Renal pelvis (tissue), 4 donors: ENCODE measurements around the gene NAGLU. TPM values are rescaled to one million over a fixed set of nuclear protein-coding genes. Genes with fewer than 3 reads are reported as not detected.

Experiments used
- DNase-seq: peaks from one replicate; pipeline ENCODE4 v3.0.0-alpha.2; 2013
- polyA plus RNA-seq, 3 donors: library from polyadenylated mRNA; unstranded; fragments of 120-200 nt; gene quantifications; one replicate each; pipeline ENCODE4 v1.2.1, GENCODE V29; 2013; ENCODE audit not compliant: insufficient read length in 3 of 3

The NAGLU gene
- polyA plus RNA-seq, 3 donors = 27.3 to 29.5 (median 29.5) TPM

DNA sequence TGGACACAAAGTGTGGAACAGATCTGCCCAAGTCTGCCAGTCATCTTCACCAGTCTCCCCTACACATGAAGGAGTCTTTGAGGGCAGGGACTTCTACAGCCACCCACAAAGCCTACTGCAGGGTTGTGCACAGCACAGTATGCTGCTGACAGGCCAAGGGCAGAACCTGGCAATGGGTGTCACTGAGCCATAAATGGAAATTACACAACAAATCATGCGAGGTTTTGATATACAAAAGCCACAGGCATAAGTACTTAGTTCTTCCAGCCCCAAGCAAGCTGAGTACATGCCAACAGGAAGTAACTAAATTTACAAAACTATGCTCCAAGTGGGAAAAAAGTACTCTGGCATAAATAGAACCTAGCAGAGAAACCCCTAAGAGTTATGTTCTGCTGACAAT lies 49.3 kb downstream of the NAGLU start:
- DNase-seq = no peak

DNA sequence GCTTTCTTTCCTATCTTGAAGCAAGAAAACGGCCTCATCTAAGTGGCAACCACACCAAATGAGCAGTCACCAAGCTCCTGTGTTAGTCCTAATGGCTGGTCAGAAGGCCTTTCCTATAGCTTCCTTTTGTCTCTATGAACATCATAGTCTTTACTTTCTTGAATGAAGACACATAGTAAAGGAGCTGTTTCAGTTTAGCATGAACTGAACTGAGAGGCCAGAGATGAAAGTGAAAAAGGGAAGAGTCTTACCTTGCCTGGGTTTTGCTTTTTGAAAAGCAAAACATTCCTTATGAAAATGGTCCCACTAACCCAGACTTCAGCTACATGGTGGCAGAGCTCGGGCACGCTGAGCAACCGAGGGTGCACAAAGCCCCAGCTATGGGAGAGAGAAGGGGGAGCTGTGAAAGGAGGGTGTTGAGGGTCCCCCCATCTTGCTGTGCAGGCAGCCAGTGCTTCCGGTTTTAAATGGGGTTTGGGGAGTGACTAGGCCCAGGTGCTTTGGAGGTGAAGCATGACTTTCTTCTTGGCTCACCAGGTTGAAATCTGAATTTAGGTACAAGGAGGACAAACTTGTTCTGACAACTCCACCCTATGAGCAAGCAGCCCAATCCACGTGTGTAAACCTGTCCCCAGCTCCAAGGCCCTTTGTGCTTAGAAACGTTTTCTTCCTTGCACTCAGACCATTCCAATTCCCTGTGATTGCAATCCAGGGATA lies 50.6 kb downstream of the NAGLU start:
- DNase-seq = no peak

DNA sequence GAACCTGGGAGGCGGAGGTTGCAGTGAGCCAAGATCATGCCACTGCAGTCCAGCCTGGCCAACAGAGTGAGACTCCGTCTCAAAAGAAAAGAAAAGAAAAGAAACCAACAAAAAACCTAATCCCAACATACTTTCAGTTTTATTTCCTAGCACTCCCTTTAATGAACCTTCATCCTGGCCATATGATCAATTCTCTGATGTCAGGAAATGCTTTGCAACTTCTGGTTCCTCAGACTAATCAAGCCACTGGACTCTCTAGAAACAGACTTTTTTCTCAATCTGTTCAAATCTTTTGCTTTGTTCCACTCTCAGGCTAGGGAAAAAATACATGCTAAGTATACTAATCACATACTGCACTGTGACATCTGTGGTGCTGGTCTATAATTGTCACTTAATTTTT lies 54.8 kb downstream of the NAGLU start:
- DNase-seq = no peak

DNA sequence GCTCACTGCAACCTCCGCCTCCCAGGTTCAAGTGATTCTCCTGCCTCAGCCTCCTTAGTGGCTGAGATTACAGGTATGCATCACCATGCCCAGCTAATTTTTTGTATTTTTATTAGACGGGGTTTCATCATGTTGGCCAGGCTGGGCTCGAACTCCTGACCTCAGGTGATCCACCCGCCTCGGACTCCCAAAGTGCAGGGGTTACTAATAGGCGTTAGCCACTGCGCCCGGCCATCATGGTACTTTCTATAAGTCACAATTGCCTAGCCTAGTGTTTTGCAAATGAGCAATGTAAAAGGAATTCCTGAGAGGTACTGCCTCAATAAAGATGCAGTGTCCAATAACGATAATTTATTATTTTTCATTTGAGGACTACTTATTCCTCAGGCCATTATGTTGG lies 55.4 kb downstream of the NAGLU start:
- no peak for DNase-seq

Other genes starting within 250 kb of the NAGLU start
- 1 to 10 TPM; 4.9 to 7.6 (median 6.0) TPM for gene STAT5A, start 247.7 kb upstream of the NAGLU start, polyA plus RNA-seq
- 10 to 100 TPM; 51.6 to 65.4 (median 65.2) TPM for gene STAT3, start 147.8 kb upstream of the NAGLU start, polyA plus RNA-seq
- 10 to 100 TPM; 55.7 to 69.0 (median 59.8) TPM for gene CAVIN1, start 113.0 kb upstream of the NAGLU start, polyA plus RNA-seq
- 10 to 100 TPM; 56.4 to 73.6 (median 72.2) TPM for gene ATP6V0A1, start 77.4 kb upstream of the NAGLU start, polyA plus RNA-seq
- 1 to 10 TPM; 5.3 to 6.2 (median 5.8) TPM for gene HSD17B1, start 16.7 kb downstream of the NAGLU start, polyA plus RNA-seq
- gene COASY, start 25.9 kb downstream of the NAGLU start, polyA plus RNA-seq = 10 to 100 TPM; 62.1 to 66.7 (median 63.9) TPM
- gene MLX, start 30.9 kb downstream of the NAGLU start, polyA plus RNA-seq = 10 to 100 TPM; 35.1 to 38.2 (median 35.6) TPM
- gene PSMC3IP, start 41.5 kb downstream of the NAGLU start, polyA plus RNA-seq = 10 to 100 TPM; 18.4 to 23.7 (median 21.6) TPM
- 10 to 100 TPM; 40.4 to 64.2 (median 60.5) TPM for gene RETREG3, start 73.1 kb downstream of the NAGLU start, polyA plus RNA-seq
- gene TUBG1, start 73.4 kb downstream of the NAGLU start, polyA plus RNA-seq = 10 to 100 TPM; 58.0 to 66.8 (median 60.2) TPM
- 10 to 100 TPM; 25.1 to 42.7 (median 38.7) TPM for gene TUBG2, start 123.0 kb downstream of the NAGLU start, polyA plus RNA-seq
- 10 to 100 TPM; 17.5 to 20.2 (median 19.9) TPM for gene PLEKHH3, start 140.8 kb downstream of the NAGLU start, polyA plus RNA-seq
- 1 to 10 TPM; 1.5 to 2.7 (median 2.2) TPM for gene CCR10, start 145.6 kb downstream of the NAGLU start, polyA plus RNA-seq
- 1 to 10 TPM; 8.7 to 9.5 (median 9.4) TPM for gene CNTNAP1, start 146.3 kb downstream of the NAGLU start, polyA plus RNA-seq
- gene EZH1, start 208.8 kb downstream of the NAGLU start, polyA plus RNA-seq = 10 to 100 TPM; 37.8 to 69.6 (median 57.9) TPM
- gene RAMP2, start 225.0 kb downstream of the NAGLU start, polyA plus RNA-seq = 100 to 1,000 TPM in 1 of 3 donors, 10 to 100 TPM in 2; 83.1 to 113 (median 87.2) TPM
- gene VPS25, start 237.2 kb downstream of the NAGLU start, polyA plus RNA-seq = 10 to 100 TPM; 87.8 to 95.9 (median 90.9) TPM
- 10 to 100 TPM in 1 of 3 donors, 1 to 10 TPM in 2; 9.1 to 13.8 (median 9.3) TPM for gene WNK4, start 244.4 kb downstream of the NAGLU start, polyA plus RNA-seq